GM19328 (cell line): ENCODE data around the gene ZNF230.

ENCODE experiments used
- ATAC-seq: cut with Tn5 transposase; IDR thresholded peaks from one replicate; pipeline ENCODE4 v1.9.1; 2021; ENCODE audit warnings: mild to moderate bottlenecking, moderate library complexity; ENCODE audit not compliant: unreplicated experiment

The ZNF230 gene

DNA sequence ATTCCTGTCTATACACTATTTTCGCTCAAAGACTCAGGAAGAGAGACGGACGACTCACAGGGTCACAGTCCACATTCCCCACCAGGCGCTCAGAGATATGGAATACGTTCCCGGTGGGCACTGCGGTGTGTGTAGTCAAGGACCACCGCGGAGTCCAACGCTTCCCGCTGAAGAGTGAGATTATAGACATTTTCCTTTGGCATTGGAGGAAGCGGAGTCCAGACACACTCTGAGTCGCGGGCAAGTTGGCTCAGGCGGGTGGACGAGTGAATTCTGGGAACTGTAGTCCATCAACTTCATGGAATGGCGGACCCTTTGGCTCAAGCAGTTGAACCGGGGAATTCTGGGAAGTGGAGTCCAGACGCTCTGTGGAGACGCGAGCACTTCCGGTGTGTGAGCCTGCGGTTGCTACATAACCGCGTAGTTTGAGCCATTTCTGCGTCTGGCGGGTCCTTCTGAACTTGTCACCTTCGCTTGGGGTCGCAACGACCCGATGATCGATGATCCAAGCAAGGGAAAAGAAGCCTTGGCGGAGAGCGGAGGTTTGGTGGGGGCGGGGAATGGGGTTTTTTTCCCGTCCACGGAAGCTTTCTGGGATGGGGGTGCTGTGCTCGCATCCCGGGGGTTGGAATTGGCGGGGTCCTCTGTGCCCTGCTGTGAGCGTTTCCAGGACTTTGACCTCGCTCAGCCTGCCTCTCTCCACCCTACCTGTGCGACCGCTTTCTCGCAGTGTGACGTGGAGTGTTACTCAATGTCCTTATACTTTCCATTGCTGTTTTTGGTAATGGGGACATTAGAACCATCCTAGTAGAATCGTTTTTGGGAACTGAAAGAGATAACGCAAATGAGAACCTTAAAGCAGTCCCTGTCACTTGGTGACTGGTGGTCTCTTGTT, at the start of gene ZNF230:
TSS of gene ZNF230 (plus strand) at position 392 of the 895 bp plus-strand sequence. CDS start 4,122 bp downstream, outside the sequence.
- peak; percentile 90 for ATAC-seq

DNA sequence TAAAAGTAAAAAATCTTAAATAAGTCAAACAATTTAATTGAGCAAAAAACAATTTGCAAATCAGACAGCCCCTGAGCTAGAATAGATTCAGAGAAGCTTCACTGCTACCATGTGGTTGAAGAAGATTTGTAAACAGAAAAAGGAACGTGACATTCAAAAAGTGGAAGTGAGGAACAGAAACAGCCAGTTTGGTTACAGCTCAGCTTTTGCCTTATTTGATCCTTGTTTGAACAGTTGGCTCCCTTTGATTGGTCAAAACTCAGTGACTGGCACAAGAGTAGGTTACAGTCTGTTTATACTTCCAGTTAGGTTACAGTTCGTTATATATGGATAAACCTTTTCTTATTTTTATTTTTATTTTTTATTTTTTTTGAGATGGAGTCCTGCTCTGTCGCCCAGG, 45.9 kb upstream of the ZNF230 start:
- no peak for ATAC-seq

GRCh38 chr19:43957891-43958290, 44.9 kb upstream of the ZNF230 start:
- ATAC-seq = no peak

DNA sequence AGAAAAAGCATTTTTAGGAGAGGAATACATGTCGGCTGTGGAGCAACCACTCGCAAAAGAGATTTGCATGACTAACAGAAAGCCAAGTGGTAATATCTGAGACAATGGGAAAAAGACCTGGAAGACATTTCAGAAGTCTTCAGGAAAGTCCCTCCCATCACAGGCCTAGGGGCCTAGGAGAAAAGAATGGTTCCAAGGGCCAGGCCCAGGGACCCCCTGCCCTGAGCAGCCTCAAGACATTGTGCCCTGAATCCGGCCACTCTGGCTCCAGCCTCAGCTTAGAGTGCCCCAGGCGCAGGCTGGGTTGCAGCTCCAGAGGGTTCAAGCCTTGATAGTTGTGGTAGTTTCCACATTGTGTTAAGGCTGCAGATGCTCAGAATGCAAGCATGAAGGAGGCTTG, 42.3 kb upstream of the ZNF230 start:
- ATAC-seq = no peak

DNA sequence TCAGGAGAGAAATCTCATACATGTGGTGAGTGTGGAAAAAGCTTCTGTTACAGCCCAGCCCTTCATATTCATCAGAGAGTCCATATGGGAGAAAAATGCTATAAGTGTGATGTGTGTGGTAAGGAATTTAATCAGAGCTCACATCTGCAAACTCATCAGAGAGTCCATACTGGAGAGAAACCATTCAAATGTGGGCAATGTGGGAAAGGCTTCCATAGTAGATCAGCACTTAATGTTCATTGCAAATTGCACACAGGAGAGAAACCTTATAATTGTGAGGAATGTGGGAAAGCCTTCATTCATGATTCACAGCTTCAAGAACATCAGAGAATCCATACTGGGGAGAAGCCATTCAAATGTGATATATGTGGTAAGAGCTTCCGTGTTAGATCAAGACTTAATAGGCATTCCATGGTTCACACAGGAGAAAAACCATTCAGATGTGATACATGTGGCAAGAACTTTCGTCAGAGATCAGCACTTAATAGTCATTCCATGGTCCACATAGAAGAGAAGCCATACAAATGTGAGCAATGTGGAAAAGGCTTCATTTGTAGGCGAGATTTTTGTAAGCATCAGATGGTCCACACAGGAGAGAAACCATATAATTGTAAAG, 36.6 kb upstream of the ZNF230 start:
- no peak for ATAC-seq

DNA sequence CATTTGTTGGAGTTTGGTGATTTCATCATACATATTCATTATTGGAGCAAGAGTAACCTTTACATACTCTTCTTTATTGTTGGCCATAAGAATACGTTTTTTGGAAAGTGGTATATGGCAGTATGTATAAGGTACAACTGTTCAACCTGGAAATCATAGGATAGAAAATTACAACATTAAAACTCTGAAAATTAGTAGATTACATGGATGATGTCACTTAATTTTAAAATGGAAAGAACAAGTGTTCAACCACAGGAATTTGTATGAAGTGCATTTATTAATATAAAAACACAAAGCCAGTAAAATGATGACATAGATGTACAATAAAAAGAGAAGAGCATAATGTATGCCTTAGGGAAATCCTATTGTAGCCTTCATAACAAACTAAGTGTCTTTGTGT, 26.0 kb upstream of the ZNF230 start:
- ATAC-seq = no peak

GRCh38 chr19:43983544-43983911, 19.2 kb upstream of the ZNF230 start:
- ATAC-seq = no peak

- ATAC-seq = peak; percentile 65
Measured at GRCh38 chr19:43983912-43984686, 18.7 kb upstream of the ZNF230 start, which contains the start of gene ZNF155. Gene ZNF155, plus strand, starts transcription at chr19:43984188. Its CDS starts 4,356 bp downstream, at chr19:43988544.

DNA sequence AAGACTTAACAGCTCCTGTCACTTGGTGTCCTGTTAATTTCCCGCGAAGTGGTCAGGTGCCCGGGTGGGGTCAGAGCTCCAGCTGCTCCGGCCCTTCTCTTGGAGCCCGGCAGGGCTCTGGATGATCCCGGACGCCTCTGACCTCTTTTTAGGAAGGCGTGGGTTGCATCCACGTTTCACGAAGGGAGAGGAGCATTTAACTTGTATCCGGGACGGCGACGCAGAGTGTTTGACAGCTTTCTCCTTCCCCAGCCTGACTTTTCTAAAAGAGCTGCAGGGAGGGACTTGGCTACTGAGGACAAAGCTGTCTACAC, 18.1 kb upstream of the ZNF230 start:
- ATAC-seq = no peak

DNA sequence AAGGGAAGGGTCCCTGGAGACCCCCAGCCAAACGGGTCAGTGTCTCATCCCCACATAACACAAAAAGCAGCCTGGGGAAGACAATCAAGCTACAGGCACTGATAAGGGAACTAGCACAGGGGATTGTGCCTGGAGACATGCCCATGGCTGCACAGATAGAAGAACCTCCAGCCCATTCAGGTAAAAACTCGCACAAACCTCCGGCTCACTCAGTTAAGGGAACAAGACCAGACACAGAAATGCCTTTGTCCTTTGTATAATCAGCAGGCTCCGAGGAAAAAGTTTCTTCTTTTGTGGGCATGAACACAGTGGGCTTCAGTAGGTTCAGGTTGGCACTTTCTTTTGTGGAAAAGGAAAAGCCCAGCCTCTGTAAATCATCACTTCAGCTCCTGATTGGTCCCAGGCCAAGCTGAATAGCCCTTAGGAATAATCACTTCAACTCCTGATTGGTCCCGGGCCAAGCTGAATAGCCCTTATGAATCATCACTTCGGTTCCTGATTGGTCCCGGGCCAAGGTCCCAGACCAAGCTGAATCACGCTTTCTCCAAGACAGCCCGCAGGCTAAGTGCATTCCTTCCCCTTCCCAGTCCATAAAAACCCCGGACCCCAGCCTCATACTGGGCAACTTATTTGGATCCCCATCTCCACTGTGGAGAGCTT, 5.0 kb upstream of the ZNF230 start:
- ATAC-seq = no peak

GRCh38 chr19:44002212-44002565, 568 bp upstream of the ZNF230 start:
- no peak for ATAC-seq

DNA sequence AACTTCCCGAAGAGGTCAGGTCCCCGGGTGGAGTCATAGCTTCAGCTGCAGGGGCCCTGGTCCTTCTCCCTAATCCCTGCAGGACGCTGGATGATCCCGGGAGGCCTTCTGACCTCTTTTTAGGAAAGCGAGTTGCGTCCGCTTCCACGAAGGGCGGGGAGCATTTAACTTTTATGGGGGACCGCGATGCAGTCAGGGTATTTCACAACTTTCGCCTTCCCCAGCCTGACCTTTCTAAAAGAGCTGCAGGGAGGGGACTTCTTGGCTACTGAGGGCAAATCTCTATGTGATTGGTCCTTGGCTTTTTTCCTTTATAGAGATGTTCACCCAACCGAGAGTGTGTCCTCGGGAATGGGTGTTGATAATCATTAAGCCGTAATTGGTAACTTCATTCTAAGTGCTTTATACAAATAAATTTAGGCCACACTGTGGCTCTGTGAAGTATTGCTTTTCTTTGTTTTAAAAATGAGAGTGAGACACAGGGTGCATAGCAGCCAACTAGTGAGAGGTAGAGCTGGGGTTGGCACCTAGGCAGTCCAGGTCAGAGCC, 778 bp downstream of the ZNF230 start:
- no peak for ATAC-seq

DNA sequence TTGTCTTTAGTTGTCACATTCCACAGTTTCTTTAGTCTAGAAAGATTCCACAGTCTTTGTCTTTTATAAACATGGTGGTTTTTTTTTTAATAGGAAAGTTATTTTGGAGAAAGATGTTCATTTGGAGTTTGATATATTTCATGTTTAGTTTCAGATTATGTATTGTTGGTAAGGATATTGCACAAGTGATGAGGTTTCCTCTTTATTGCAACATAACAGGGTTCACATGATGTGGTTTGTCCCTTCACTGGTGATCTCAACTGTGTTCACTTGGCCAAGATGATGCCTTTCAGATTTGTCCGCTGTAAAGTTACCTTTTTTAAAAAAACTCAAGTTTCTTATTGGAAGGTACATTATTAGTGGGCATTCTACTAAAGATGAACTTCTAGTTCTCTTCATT, 3.2 kb downstream of the ZNF230 start:
- no peak for ATAC-seq

- ATAC-seq = no peak
Measured at GRCh38 chr19:44007473-44007872, 4.7 kb downstream of the ZNF230 start.

DNA sequence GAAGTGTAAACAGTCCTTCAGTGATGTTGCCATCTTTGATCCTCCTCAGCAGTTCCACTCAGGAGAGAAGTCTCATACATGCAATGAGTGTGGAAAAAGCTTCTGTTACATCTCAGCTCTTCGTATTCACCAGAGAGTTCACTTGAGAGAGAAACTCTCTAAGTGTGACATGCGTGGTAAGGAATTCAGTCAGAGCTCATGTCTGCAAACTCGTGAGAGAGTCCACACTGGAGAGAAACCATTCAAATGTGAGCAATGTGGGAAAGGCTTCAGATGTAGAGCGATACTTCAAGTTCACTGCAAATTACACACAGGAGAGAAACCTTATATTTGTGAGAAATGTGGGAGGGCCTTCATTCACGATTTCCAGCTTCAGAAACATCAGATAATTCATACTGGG, 7.7 kb downstream of the ZNF230 start:
- ATAC-seq = no peak

GRCh38 chr19:44019498-44019897, 16.7 kb downstream of the ZNF230 start:
- no peak for ATAC-seq

- no peak for ATAC-seq
Measured at GRCh38 chr19:44021221-44021620, 18.5 kb downstream of the ZNF230 start.

DNA sequence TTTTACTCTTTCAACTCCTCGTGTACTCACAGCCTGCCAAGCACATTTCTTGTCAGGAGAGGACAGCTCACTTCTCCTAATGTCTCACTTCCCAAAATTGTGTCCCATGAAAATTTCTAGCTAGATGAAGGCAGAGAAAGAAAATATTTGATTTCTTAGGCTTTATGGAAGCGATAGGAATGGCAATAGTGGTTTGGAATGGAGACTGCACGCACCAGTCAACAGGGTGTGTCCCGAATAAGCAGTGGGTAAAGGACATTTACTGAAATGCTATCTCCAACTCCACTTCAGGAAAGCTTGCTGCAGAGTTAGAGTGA, 22.1 kb downstream of the ZNF230 start:
- ATAC-seq = no peak

DNA sequence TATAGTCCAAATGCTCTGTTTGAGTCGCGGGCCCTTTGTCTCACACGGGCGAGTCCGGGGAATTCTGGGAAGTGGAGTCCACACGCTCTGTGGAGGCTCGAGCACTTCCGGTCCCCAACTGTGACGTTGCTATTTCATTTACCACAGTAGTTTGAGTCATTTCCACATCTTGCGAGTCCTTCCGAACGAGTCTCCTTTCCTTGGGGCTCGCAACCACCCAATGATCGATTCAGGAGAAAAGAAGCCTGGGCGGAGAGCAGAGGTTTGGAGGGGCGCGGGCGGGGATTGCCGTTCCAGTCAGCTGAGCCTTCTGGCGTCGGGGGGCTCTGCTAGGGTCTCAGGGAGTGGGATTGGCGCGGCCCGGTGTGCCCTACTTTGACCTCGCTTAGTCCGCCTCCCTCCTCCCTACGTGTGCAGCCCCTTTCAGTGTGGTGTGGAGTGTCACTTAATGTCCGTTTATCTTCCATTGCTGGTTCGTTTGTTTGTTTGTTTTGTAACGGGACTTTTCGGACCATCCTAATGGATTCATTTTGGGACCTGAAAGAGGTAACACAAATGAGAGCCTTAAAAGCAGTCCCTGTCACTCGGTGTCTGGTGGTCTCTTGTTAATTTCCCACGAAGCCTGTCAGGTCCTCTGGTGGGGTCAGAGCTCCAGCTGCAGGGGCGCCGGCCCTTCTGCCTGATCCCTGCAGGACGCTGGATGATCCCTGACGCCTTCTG, 22.6 kb downstream of the ZNF230 start, which contains the start of gene ZNF222:
TSS of gene ZNF222 (plus strand) at position 163 of the 720 bp plus-strand sequence. CDS start at position 221, 58 bp downstream.
- ATAC-seq = peak; percentile 55

GRCh38 chr19:44026622-44027021, 23.9 kb downstream of the ZNF230 start:
- no peak for ATAC-seq
